ENCODE results near the gene GRK4. TPM values are rescaled to one million over a fixed set of nuclear protein-coding genes. Genes with fewer than 3 reads are reported as not detected.

Gene GRK4
- total RNA-seq, 2 experiments from 2014 or later = 1.3 to 2.1 TPM

GRCh38 chr4:2925496-2925895 lies 37.9 kb upstream of the GRK4 start:
- Mint-ChIP-seq H3K27me3 (ENCODE audit: low read depth) (no peaks in the 10 kb centered on the region), H3K9me3 (no peaks in the 10 kb centered on the region), H3K4me1 (ENCODE audit: low read depth) (peaks cover 28% of the 10 kb centered on the region), H3K27ac (peak overlapping the region; percentile 15), H3K36me3 (ENCODE audit: low read depth) (peaks cover 21% of the 10 kb centered on the region), H3K4me3 (no peak overlapping the region)
- intact Hi-C loops (cut with micrococcal nuclease) = no loop called here
- no peak for DNase-seq
- CTCF ChIA-PET = interaction anchor here (1.3 to 1.4 kb wide), 2 partner anchors 10 to 28 kb away, joined by 3 read pairs; no protein-coding TSS in a partner anchor

GRCh38 chr4:2925931-2926860 lies 37.2 kb upstream of the GRK4 start:
- no peak for DNase-seq
- H3K27me3 Mint-ChIP-seq (ENCODE audit: low read depth) = no peaks in the 10 kb centered on the region
- H3K36me3 Mint-ChIP-seq (ENCODE audit: low read depth) = peaks cover 19% of the 10 kb centered on the region
- CTCF ChIA-PET = no interaction called here
- H3K4me1 Mint-ChIP-seq (ENCODE audit: low read depth) = peaks cover 24% of the 10 kb centered on the region
- no peak overlapping the region for H3K4me3 Mint-ChIP-seq
- H3K9me3 Mint-ChIP-seq = no peaks in the 10 kb centered on the region
- intact Hi-C loops (cut with micrococcal nuclease) = no loop called here
- no peak overlapping the region for H3K27ac Mint-ChIP-seq

GRCh38 chr4:2927016-2927695 lies 36.2 kb upstream of the GRK4 start:
- no peaks in the 10 kb centered on the region for H3K27me3 Mint-ChIP-seq (ENCODE audit: low read depth)
- H3K4me1 Mint-ChIP-seq (ENCODE audit: low read depth) = peaks cover 20% of the 10 kb centered on the region
- CTCF ChIA-PET = interaction anchor here (1.4 kb wide), 1 partner anchor 27 kb away, joined by 3 read pairs; no protein-coding TSS in a partner anchor
- H3K36me3 Mint-ChIP-seq (ENCODE audit: low read depth) = peaks cover 16% of the 10 kb centered on the region
- DNase-seq = no peak
- H3K4me3 Mint-ChIP-seq = no peak overlapping the region
- no peaks in the 10 kb centered on the region for H3K9me3 Mint-ChIP-seq
- H3K27ac Mint-ChIP-seq = no peak overlapping the region
- intact Hi-C loops (cut with micrococcal nuclease) = no loop called here

- Mint-ChIP-seq H3K27me3 (ENCODE audit: low read depth) (no peaks in the 10 kb centered on the region), H3K4me3 (no peak overlapping the region), H3K27ac (no peak overlapping the region), H3K4me1 (ENCODE audit: low read depth) (peaks cover 21% of the 10 kb centered on the region), H3K9me3 (no peaks in the 10 kb centered on the region), H3K36me3 (ENCODE audit: low read depth) (peaks cover 16% of the 10 kb centered on the region)
- CTCF ChIA-PET = interaction anchor here (1.4 kb wide), 1 partner anchor 27 kb away, joined by 3 read pairs; no protein-coding TSS in a partner anchor
- no peak for DNase-seq
- intact Hi-C loops (cut with micrococcal nuclease) = no loop called here
Observed at GRCh38 chr4:2927696-2928075, 35.7 kb upstream of the GRK4 start.

GRCh38 chr4:2928242-2929176 lies 34.9 kb upstream of the GRK4 start:
- no peaks in the 10 kb centered on the region for H3K9me3 Mint-ChIP-seq
- CTCF ChIA-PET = interaction anchor here (1.4 kb wide), 1 partner anchor 26 kb away, joined by 3 read pairs; no protein-coding TSS in a partner anchor
- no peaks in the 10 kb centered on the region for H3K27me3 Mint-ChIP-seq (ENCODE audit: low read depth)
- H3K36me3 Mint-ChIP-seq (ENCODE audit: low read depth) = peaks cover 18% of the 10 kb centered on the region
- H3K4me3 Mint-ChIP-seq = no peak overlapping the region
- H3K27ac Mint-ChIP-seq = peak overlapping the region; percentile 51
- no peak for DNase-seq
- peaks cover 22% of the 10 kb centered on the region for H3K4me1 Mint-ChIP-seq (ENCODE audit: low read depth)
- intact Hi-C loops (cut with micrococcal nuclease) = no loop called here

- DNase-seq = no peak
- no peaks in the 10 kb centered on the region for H3K27me3 Mint-ChIP-seq (ENCODE audit: low read depth)
- H3K4me3 Mint-ChIP-seq = no peak overlapping the region
- no peaks in the 10 kb centered on the region for H3K9me3 Mint-ChIP-seq
- no peak overlapping the region for H3K27ac Mint-ChIP-seq
- CTCF ChIA-PET = no interaction called here
- intact Hi-C loops (cut with micrococcal nuclease) = no loop called here
- peaks cover 20% of the 10 kb centered on the region for H3K4me1 Mint-ChIP-seq (ENCODE audit: low read depth)
- H3K36me3 Mint-ChIP-seq (ENCODE audit: low read depth) = peaks cover 18% of the 10 kb centered on the region
Observed at GRCh38 chr4:2929469-2929868, 33.9 kb upstream of the GRK4 start.

GRCh38 chr4:2930135-2930757 lies 33.1 kb upstream of the GRK4 start:
- CTCF ChIA-PET = no interaction called here
- Mint-ChIP-seq H3K27ac (peak overlapping the region; percentile 71), H3K4me1 (ENCODE audit: low read depth) (peaks cover 20% of the 10 kb centered on the region), H3K9me3 (no peaks in the 10 kb centered on the region), H3K27me3 (ENCODE audit: low read depth) (no peaks in the 10 kb centered on the region), H3K36me3 (ENCODE audit: low read depth) (peaks cover 18% of the 10 kb centered on the region), H3K4me3 (no peak overlapping the region)
- no peak for DNase-seq
- intact Hi-C loops (cut with micrococcal nuclease) = loop anchor here (10.0 kb wide), 2 partner anchors 465 to 515 kb away; partner anchors contain the start of genes CFAP99, RNF4 and ZFYVE28

- intact Hi-C loops (cut with micrococcal nuclease) = loop anchor here (10.0 kb wide), 2 partner anchors 466 to 516 kb away; partner anchors contain the start of genes CFAP99, RNF4 and ZFYVE28
- Mint-ChIP-seq H3K36me3 (ENCODE audit: low read depth) (peaks cover 17% of the 10 kb centered on the region), H3K27ac (peak overlapping the region; percentile 71), H3K27me3 (ENCODE audit: low read depth) (no peaks in the 10 kb centered on the region), H3K9me3 (no peaks in the 10 kb centered on the region), H3K4me1 (ENCODE audit: low read depth) (peaks cover 26% of the 10 kb centered on the region), H3K4me3 (no peak overlapping the region)
- CTCF ChIA-PET = interaction anchor here (0.6 kb wide), 1 partner anchor 83 kb away, joined by 4 read pairs; no protein-coding TSS in a partner anchor
- no peak for DNase-seq
Observed at GRCh38 chr4:2930758-2931511, 32.4 kb upstream of the GRK4 start.

GRCh38 chr4:2931512-2932301 lies 31.7 kb upstream of the GRK4 start:
- Mint-ChIP-seq H3K4me1 (ENCODE audit: low read depth) (peaks cover 34% of the 10 kb centered on the region), H3K27me3 (ENCODE audit: low read depth) (no peaks in the 10 kb centered on the region), H3K27ac (peak overlapping the region; percentile 89), H3K36me3 (ENCODE audit: low read depth) (peaks cover 19% of the 10 kb centered on the region), H3K4me3 (peak overlapping the region; percentile 56), H3K9me3 (no peaks in the 10 kb centered on the region)
- intact Hi-C loops (cut with micrococcal nuclease) = loop anchor here (10.0 kb wide), 2 partner anchors 467 to 517 kb away; partner anchors contain the start of genes CFAP99, RNF4 and ZFYVE28
- peak; percentile 72 for DNase-seq
- CTCF ChIA-PET = interaction anchor here (0.6 kb wide), 1 partner anchor 84 kb away, joined by 4 read pairs; no protein-coding TSS in a partner anchor

- H3K27ac Mint-ChIP-seq = peak overlapping the region; percentile 89
- H3K36me3 Mint-ChIP-seq (ENCODE audit: low read depth) = peaks cover 25% of the 10 kb centered on the region
- H3K4me3 Mint-ChIP-seq = peak overlapping the region; percentile 85
- H3K27me3 Mint-ChIP-seq (ENCODE audit: low read depth) = no peaks in the 10 kb centered on the region
- peaks cover 41% of the 10 kb centered on the region for H3K4me1 Mint-ChIP-seq (ENCODE audit: low read depth)
- no peak for DNase-seq
- no peaks in the 10 kb centered on the region for H3K9me3 Mint-ChIP-seq
- CTCF ChIA-PET = interaction anchor here (0.7 kb wide), 1 partner anchor 399 kb away, joined by 4 read pairs; no protein-coding TSS in a partner anchor
- intact Hi-C loops (cut with micrococcal nuclease) = loop anchor here (10.0 kb wide), 2 partner anchors 468 to 518 kb away; partner anchors contain the start of genes CFAP99, RNF4 and ZFYVE28
Observed at GRCh38 chr4:2932321-2932950, 30.9 kb upstream of the GRK4 start.

Data from activated naive CD4-positive, alpha-beta T cell treated with anti-CD3 and anti-CD28 coated beads for 36 hours (primary cell).